GM18505 (cell line): ENCODE results near the gene SLC24A5.

Source experiments
- ATAC-seq: cut with Tn5 transposase; IDR thresholded peaks from one replicate; pipeline ENCODE4 v1.9.1; 2021; ENCODE audit not compliant: unreplicated experiment
- POLR2A ChIP-seq: IDR thresholded peaks from 4 replicates; pipeline ENCODE4 v1.6.1; 2011; ENCODE audit warnings: borderline replicate concordance; ENCODE audit not compliant: insufficient read depth, insufficient read length; ENCODE audit errors: extremely low read depth

The SLC24A5 gene

DNA sequence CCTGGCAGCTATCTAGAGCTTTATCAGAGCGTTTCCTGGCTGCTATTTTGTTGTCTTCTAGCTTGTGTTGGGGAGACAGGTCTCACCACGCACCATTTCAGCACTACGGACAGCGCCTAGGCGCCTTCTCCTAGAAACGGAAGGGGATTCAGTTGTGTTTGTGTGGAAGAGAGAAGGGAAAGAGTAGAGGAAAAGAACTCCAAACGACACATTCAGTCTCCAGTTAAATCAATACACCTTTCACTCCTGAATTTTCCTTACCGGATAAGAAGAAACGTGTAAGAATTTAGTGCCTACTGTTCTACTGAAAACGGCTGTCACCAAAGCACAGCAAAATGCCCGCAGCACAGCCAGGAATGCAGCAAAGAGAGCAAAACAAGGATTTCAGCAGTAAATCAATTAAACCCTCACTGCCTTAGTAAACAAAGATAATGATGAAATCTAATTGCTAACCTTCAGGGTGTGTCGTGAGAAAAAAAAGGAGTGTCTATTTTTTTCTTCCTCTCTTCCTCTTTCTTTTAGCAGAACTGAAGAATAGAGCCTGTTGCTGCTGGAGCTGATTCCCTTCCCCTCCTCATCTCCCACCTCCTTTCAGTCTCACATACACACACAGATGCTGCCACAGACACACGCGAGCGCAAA lies 70.3 kb downstream of the SLC24A5 start:
- ATAC-seq, result no peak
- TF ChIP-seq POLR2A, result no peak

GRCh38 chr15:48191574-48192225 lies 70.9 kb downstream of the SLC24A5 start, which contains the start of gene CTXN2:
Gene CTXN2 (plus strand): TSS chr15:48191665. CDS start chr15:48201301, 9,636 bp downstream.
- ATAC-seq, result no peak
- no peak for TF ChIP-seq POLR2A
